ENCODE measurements around the gene METTL6.

METTL6 gene

GRCh38 chr3:15360788-15361493 is 66.4 kb downstream of the METTL6 start:
- no peak for DNase-seq (ENCODE audit: extremely low read depth, low read depth)

More at GRCh38 chr3:15360788-15361493, 66.4 kb downstream of the METTL6 start:
- TF ChIP-seq, protein P1, sequence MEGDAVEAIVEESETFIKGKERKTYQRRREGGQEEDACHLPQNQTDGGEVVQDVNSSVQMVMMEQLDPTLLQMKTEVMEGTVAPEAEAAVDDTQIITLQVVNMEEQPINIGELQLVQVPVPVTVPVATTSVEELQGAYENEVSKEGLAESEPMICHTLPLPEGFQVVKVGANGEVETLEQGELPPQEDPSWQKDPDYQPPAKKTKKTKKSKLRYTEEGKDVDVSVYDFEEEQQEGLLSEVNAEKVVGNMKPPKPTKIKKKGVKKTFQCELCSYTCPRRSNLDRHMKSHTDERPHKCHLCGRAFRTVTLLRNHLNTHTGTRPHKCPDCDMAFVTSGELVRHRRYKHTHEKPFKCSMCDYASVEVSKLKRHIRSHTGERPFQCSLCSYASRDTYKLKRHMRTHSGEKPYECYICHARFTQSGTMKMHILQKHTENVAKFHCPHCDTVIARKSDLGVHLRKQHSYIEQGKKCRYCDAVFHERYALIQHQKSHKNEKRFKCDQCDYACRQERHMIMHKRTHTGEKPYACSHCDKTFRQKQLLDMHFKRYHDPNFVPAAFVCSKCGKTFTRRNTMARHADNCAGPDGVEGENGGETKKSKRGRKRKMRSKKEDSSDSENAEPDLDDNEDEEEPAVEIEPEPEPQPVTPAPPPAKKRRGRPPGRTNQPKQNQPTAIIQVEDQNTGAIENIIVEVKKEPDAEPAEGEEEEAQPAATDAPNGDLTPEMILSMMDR (IDR thresholded peaks at IDR 0.05; ENCODE audit: low read depth, low read length) = no peak
